H7 (cell line): Measurements from ENCODE around the gene OXER1. TPM values are rescaled to one million over a fixed set of nuclear protein-coding genes. Genes with fewer than 3 reads are reported as not detected.
A peak's percentile ranks its signal among the peaks of the same experiment; 100 is the strongest.

Experiments
- DNase-seq: peaks from one replicate; pipeline ENCODE4 v3.0.0; 2012
- H3K27me3 ChIP-seq: 2 replicates; pipeline ENCODE4 v1.6.0; 2011; ENCODE audit warnings: mild to moderate bottlenecking, low read length; ENCODE audit not compliant: control insufficient read depth, insufficient read depth
- H3K36me3 ChIP-seq: replicated peaks from 2 replicates; pipeline ENCODE4 v1.5.1; 2011; ENCODE audit warnings: low read length; ENCODE audit not compliant: control insufficient read depth, insufficient read depth
- H3K4me3 ChIP-seq: 2 replicates; pipeline ENCODE4 v1.5.1; 2011; ENCODE audit warnings: low read depth, mild to moderate bottlenecking, control low read depth, low read length, moderate library complexity; ENCODE audit not compliant: insufficient read depth
- total RNA-seq: library from RNA; depleted of rRNA; stranded (reverse); fragments of >200 nt; shearing (Covaris generic); gene quantifications from 2 replicates; pipeline ENCODE4 v1.2.3, GENCODE V29; 2014

OXER1 gene
- total RNA-seq, 1 experiment from 2014 or later, result 0.69 TPM

DNA sequence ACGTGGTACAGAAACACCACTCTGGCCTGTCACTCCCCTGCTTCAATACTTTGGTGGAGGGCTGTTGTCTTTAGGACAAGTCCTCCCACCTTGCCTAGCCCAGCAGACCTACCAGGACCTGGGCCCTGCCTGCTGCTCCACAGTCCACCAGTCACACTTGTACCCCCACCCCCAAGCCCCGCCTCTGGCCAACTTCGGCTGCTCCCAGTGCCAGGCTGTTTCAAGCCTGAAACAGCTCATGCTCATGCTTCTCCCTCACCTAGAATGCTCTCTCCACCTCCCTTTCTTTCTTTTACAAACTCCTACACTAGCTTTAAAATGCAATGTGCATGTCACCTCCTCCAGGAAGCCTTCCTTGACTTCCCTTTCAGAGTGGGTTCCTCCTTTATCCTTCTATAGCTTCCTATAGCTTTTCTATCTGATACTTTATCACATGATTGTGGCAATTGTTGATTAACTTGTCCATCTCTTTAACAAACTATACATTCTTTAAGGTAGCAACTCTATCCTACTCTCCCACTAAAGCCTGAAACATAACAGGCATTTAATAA lies 4.8 kb upstream of the OXER1 start:
- peak; percentile 65 for DNase-seq
- H3K36me3 ChIP-seq, result no peaks in the 10 kb centered on the region; the same call in 1 of the 2 replicates
- no peaks in the 10 kb centered on the region for H3K27me3 ChIP-seq
- no peak overlapping the region for H3K4me3 ChIP-seq

DNA sequence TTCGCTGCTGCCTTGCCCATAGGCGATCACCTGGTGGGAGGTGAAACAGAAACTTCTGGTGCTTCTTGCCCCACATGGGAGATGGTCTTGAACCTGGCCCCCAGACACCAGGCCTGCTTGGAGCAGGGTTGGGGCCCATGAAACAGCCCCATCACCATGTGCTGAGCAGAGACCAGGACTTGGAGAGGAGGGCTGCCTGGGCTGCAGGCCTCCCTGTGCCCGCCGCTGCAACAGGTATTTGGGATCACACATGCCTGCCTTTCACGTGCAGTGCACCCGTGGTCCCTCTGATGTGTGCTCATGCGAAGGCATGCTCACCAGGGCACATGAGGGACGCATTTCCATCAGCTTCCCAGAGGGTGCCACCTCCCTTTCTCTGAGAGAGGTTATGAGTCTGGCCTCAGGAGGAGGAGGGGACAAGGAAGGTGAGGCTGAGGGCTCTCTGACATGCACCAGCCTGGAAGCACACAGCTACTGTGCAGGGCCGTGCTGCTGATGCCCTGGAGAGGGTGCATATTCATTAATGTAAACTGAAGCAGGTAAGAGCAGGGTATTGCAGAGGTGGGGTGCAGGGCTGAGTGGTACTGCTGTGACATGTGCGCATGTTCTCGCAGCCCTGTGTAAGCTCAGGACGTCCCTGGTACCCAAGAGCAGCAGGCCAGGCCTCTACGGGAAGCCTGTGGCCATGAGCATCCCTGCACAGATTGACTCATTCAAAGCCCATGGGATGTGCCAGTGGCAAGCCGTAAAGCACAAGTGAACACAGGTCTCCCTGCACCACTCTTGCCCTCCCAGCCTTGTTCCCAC lies 4.2 kb upstream of the OXER1 start:
- Histone ChIP-seq H3K36me3 (no peaks in the 10 kb centered on the region; the same call in 1 of the 2 replicates), H3K4me3 (no peak overlapping the region), H3K27me3 (no peaks in the 10 kb centered on the region)
- peak; percentile 51 for DNase-seq

DNA sequence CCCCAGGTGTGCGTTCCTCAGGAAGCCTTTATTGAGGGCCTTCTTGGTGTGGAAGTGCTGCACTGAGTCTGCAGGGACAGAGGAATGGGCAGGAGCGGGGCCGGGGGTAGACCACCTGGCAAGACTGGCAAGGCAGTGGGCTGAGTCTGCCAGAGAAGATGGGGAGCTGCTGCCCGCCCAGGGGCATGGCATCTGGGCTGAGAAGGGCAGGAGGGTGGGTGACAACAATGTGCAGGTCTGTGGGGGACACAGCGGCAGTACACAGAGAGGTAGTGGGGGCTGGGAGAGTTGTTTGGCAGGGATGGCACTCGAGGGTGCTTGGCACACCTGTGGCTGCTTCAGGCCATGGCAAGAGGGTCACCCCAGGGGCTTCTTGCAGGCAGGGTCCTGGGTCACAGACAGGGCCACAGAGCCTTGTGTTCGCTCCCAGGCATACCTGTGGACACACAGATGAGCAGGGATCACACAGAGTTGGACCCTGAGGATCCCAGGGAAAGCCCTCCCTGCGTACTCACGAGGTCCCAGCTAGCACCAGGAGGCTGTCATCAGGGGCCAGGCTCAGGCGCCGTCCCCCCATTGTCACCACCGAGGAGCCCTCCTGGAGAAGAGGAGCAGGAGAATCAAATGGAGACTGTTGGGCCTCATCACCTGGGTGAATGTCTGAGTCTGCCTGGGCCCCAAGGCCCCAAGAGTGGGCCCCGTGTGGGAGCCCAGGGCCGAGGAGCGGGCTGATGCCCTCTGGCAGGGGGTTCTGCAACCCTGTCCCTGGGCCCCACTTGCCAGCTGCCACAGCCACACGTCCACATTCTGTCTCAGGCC lies 3.4 kb upstream of the OXER1 start:
- Histone ChIP-seq H3K4me3 (no peak overlapping the region), H3K36me3 (no peaks in the 10 kb centered on the region; the same call in 1 of the 2 replicates), H3K27me3 (no peaks in the 10 kb centered on the region)
- no peak for DNase-seq

DNA sequence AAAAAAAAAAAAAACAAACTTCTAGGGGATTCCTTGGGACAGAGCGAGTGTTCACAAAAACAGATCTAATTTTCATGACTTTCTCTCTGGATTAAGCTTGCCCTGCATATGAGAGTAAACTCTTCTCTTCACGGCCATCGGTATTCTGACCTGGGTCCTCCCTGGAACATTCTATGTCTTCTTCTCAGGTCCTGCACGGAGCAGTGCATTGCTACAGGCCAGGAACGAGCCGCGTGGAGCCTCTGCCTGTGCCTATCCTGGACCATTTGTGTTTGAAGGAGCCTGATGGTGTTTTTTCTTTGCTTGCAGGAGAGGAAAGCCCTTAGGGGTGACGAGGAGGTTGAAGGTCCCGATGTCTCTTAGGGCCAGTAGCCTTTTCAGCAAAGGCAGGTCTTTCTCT lies 1.8 kb upstream of the OXER1 start:
- DNase-seq, result peak; percentile 38
- H3K4me3 ChIP-seq, result no peak overlapping the region
- no peaks in the 10 kb centered on the region for H3K27me3 ChIP-seq
- no peaks in the 10 kb centered on the region; the same call in 1 of the 2 replicates for H3K36me3 ChIP-seq

DNA sequence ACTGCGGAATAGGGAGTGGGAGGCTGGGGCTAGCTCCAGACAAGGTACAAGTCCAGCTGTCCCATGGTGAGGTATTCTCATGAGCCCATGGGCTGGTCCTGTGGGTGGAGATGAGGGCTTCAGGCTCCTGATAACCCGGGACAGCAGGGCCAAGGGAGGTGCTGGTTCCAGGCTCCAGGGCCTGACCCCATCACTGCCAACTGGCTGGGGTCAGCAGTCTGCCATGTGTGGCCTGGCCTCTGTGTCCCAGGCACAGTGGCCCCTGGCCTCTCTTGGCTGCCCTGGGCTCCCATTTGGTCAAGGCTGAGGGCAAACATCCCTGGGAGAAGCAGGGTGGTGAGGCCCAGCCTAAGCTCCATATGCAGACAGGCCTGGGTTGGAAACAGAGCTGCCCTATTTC lies 966 bp upstream of the OXER1 start:
- peak; percentile 37 for DNase-seq
- Histone ChIP-seq H3K4me3 (no peak overlapping the region), H3K27me3 (no peaks in the 10 kb centered on the region), H3K36me3 (no peaks in the 10 kb centered on the region; the same call in 1 of the 2 replicates)

DNA sequence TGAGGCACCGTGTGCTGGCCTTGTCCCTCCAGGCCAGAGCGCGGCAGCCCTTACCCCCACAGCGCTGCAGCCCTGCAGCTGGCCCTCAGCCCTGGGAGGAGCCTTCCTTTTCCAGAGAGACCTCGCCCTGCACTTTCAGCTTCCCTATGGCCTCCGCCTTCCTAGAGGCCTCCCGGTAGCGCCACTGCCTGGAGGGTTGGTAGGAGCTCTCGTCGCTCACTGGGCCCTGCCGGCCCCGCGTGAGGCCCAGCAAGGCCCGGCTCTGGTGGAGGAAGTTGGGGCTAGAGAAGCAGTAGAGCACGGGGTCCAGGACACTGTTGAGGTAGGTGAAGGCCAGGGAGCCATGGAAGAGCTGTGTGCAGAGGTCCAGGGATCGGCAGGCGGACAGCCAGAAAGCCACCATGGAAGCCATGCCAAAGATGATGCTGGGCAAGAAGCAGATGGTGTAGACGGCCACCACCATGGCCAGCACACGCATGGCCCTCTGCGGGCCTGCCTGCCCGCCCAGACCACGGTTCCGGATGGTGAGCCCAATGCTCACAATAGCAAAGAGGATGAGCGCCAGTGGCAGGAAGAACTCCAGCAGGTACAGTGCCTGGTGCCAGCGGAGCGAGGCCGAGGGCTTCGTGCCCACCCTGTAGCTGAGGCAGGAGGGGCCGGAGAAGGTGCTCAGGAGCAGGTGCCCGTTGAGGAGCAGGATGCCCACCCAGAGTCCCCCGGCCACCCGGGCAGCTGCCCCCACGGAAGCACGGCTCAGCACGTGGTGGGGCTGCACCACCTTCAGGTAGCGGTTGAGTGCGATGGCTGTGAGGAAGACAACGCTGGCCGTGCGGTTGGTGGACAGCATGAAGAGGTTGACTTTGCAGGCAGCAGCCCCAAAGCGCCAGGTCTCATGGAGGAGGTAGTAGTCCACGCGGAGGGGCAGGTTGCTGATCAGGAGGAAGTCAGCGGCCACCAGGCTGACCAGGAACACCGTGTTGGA lies 821 bp downstream of the OXER1 start:
- Histone ChIP-seq H3K36me3 (no peaks in the 10 kb centered on the region), H3K27me3 (no peaks in the 10 kb centered on the region), H3K4me3 (no peak overlapping the region)
- DNase-seq, result peak; percentile 52

DNA sequence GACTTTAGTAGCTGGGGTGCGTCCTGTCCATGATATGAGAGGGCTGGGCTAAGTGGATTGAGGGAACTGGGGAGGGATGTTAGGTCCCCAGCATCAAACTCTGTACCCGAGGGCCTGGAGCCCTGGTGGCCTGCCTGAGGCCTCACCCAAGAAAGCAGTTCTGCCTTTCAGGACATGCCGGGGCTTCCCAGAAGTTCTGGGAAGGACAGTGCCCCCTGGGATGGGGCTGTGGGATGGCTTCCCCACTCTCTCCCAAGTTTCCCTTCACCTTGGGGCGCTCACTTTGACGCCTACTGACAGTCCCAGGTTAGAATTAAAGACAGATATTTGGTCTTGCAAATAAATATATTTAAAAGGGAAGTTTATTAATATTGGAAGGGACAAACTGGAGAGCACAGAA lies 1.8 kb downstream of the OXER1 start:
- DNase-seq, result peak; percentile 68
- Histone ChIP-seq H3K36me3 (no peaks in the 10 kb centered on the region), H3K27me3 (no peaks in the 10 kb centered on the region), H3K4me3 (no peak overlapping the region)

DNA sequence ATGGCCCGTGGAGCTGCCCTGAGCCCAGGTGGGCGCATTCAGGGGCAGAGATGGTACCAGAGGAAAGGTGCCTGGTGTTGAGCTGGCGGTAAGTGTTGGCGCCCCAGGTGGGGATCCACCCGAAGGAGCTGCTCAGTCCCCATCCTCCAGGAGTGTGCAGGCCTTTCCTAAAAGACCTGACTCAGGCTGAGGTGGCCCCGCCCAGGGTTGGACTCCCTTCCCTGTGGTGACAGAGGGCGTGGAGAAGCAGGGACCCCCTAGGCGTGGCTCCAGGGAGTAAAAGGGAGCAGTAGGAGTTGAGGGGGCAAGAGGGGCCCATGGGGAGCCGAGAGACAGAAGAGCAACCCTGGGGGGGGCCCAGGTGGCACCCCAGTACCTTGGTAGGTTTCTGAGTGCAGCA lies 2.4 kb downstream of the OXER1 start:
- no peak overlapping the region for H3K4me3 ChIP-seq
- H3K27me3 ChIP-seq, result no peaks in the 10 kb centered on the region
- DNase-seq, result peak; percentile 24
- no peaks in the 10 kb centered on the region for H3K36me3 ChIP-seq

DNA sequence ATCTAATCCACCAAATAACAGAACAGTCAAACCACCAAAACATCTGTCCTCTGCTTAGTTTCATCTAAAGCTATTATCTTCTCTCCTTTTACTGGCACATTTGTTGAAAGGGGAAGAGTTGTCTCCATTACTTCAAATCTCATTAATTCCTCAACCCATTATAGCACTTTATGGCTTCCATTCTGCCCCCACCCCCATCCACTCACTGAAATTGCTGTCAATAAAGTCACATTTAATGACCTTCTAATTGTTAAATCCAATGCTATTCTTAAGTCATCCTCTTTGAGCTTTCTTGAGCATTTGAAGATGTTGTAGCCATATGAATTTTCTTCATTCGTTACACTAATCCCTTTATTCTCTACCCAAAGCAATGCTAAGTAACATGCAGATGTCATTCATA lies 5.2 kb downstream of the OXER1 start:
- no peak overlapping the region for H3K4me3 ChIP-seq
- H3K36me3 ChIP-seq, result no peaks in the 10 kb centered on the region; the same call in 1 of the 2 replicates
- H3K27me3 ChIP-seq, result no peaks in the 10 kb centered on the region
- no peak for DNase-seq

DNA sequence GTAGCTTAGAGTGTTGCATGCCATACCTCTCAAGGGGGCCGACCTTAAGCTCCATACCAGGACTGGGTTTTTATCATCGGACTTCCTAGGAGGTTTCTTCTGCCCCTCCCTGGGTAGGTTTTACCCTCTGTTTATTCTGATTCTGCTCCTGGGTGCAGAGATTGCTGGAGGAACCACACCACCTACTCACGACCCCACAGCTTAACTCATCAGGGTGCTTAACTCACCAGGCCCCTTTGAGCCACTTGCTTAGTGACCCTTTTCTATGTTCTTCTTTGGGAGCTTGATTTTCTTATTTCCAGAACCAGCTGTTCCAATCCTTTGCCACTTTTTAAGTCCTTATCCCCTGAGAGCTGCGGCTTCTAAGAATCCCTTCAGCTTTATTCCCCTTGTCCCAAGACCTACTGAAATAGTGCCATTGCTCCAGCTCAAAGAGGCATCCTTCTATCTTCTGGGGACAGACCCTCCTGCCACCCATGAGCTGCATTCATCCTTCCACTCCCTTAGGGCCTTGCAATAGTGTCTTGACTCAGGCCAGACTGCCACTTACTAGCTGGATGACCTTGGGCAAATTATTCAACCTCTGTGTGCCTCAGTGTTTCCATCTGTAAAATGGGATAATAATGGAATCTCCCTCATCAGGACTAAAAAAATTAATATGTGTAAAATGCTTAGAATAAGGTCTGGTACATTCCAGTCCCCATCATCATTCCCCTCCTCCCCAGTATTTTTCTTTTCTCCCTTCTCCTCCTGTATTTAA lies 5.8 kb downstream of the OXER1 start:
- peaks cover 1% of the 10 kb centered on the region; the same call in 1 of the 2 replicates for H3K36me3 ChIP-seq
- H3K27me3 ChIP-seq, result no peaks in the 10 kb centered on the region
- no peak for DNase-seq
- H3K4me3 ChIP-seq, result no peak overlapping the region

DNA sequence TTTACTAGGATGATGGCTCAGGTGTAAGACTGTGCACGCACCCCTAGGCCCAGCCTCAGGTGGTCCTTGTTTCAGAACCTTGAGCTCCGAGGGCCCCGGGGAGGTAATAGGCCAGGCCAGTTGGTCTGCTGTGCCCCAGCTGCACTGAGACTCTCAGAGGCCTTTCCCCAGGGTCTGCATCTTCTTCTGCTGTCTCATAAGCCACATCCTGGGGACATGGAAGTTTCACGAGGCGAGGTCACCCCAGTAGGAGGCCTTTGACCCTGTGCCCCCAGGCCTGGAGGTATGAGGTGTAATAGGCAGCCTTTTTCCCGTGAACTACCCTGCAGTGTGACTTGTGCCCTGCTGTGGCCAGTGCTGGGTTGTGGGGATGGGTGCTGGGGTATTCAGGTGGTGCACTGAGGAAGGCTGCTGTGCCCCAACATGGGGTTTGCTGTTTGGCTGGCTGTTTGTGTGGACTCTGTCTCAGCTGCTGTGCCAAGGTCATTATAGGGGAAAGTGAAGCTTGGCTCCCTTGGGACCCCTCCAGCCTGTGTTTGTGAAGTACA lies 6.9 kb downstream of the OXER1 start:
- H3K27me3 ChIP-seq, result no peaks in the 10 kb centered on the region
- no peak for DNase-seq
- H3K4me3 ChIP-seq, result no peak overlapping the region
- H3K36me3 ChIP-seq, result peaks cover 1% of the 10 kb centered on the region; the same call in 1 of the 2 replicates

DNA sequence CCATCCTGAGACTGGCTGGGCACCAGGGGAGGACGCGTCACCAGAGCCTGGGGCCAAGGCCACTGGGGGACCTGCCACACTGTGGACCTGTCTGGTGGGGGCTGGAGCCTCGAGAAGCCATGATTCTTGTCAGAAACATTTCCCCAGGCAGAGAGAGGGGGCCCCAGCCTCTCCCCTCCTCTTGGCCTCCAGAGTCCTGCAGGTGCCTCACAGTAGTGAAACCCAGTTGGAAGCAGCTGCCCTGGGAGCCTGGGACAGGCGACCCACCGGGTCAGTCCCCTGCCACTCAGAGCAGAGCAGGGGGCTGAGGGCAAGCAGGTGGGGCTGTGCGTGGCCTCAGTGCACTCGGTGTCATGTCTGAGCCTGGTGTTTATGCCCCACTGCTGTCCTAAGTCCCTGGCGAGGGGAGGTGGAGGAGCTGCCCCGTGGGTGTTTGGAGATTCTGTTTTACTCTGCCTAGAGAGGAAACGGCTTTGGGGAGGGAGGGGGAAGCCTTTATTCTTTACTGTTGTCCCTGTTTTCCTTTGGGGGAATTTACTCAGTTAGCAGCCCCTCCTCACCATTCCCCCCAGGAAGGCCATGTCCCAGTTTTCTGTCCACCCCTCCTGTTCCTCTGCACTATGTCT lies 7.7 kb downstream of the OXER1 start:
- DNase-seq, result peak; percentile 37
- H3K4me3 ChIP-seq, result no peak overlapping the region
- H3K36me3 ChIP-seq, result peaks cover 1% of the 10 kb centered on the region; the same call in 1 of the 2 replicates
- no peaks in the 10 kb centered on the region for H3K27me3 ChIP-seq
